Erythroblast (primary cell): ENCODE measurements around the gene CUX1.

Source experiments
- GATA1 ChIP-seq: IDR thresholded peaks from 2 replicates; pipeline ENCODE4 v1.6.1; 2011; ENCODE audit warnings: low read depth, mild to moderate bottlenecking, control low read depth, low read length, moderate library complexity
- POLR2A ChIP-seq: IDR thresholded peaks from 2 replicates; pipeline ENCODE4 v1.6.1; 2011; ENCODE audit warnings: mild to moderate bottlenecking, low read length

GRCh38 chr7:102220229-102220850, 402.9 kb downstream of the CUX1 start:
- TF ChIP-seq POLR2A (no peak), GATA1 (no peak)
